Esophagus squamous epithelium (tissue), 5 donors: ENCODE results near the gene NEMF. TPM values are rescaled to one million over a fixed set of nuclear protein-coding genes. Genes with fewer than 3 reads are reported as not detected.
"Not testable (repeated sequence)": the region's sequence is repeated elsewhere in the genome, so short reads cannot be mapped to it uniquely, and the experiment has no call there.

Experiments used
- DNase-seq: peaks from one replicate; lab custom pipeline; 2025; lab: John Stamatoyannopoulos, UW
- H3K27ac ChIP-seq, 4 donors: fragments of 200-600 bp; sonication (generic); one replicate each; pipeline ENCODE4 v1.5.1; 2016 to 2019; ENCODE audit warnings: mild to moderate bottlenecking in 1 of 4
- H3K27me3 ChIP-seq, 4 donors: fragments of 200-600 bp; sonication (generic); 1 replicate in 3 of 4; 2 replicates in 1 of 4; pipeline versions ENCODE4 v1.5.1 to v1.6.0; 2017 to 2021; ENCODE audit warnings: antibody characterized with exemption in 1 of 4
- H3K36me3 ChIP-seq, 3 donors: fragments of 200-600 bp; sonication (generic); one replicate each; pipeline ENCODE4 v1.5.1; 2016 to 2019
- H3K4me1 ChIP-seq, 3 donors: fragments of 200-600 bp; sonication (generic); one replicate each; pipeline ENCODE4 v1.5.1; 2017 to 2019
- H3K4me3 ChIP-seq, 4 donors: fragments of 200-600 bp; sonication (generic); 1 replicate in 3 of 4; 2 replicates in 1 of 4; pipeline ENCODE4 v1.5.1; 2016 to 2019; ENCODE audit warnings: mild to moderate bottlenecking in 2 of 4, moderate library complexity in 1 of 4
- H3K9me3 ChIP-seq, 3 donors: fragments of 200-600 bp; sonication (generic); one replicate each; pipeline ENCODE4 v1.5.1; 2016 to 2019
- CTCF ChIP-seq, 6 experiments: fragments of 450-650 bp in 4 of 6; fragments of 200-600 bp in 2 of 6; sonication (generic) in 2 of 6; IDR thresholded peaks; one replicate each; pipeline ENCODE4 v1.5.1; 2016 to 2019; ENCODE audit warnings: antibody characterized with exemption in 6 of 6, mild to moderate bottlenecking in 4 of 6, moderate library complexity in 4 of 6
- POLR2A ChIP-seq, 4 donors: fragments of 450-650 bp; IDR thresholded peaks; one replicate each; pipeline ENCODE4 v1.6.1; 2017; ENCODE audit warnings: antibody characterized with exemption in 4 of 4, mild to moderate bottlenecking in 4 of 4, moderate library complexity in 3 of 4
- WGBS, 2 donors: methylation state at CpG; one replicate each; pipeline ENCODE4 v1.1.5; 2018; 5-methylcytosine and 5-hydroxymethylcytosine counted together
- intact Hi-C: fragments of 100-400 bp; cut with DNase I; formaldehyde crosslinking; loops from one replicate; pipeline ENCODE4 v1.15.0; 2022
- total RNA-seq, 4 donors: library from RNA; depleted of rRNA; stranded (reverse); fragments of >200 nt; gene quantifications; one replicate each; pipeline ENCODE4 v1.1.0, GENCODE V29; 2016
- donor health status: DM: yes; HTN: yes; CAD: no.

The NEMF gene
- total RNA-seq, 4 donors from 2014 or later = 36.4 to 89.8 (median 59.9) TPM

- DNase-seq = no peak
- intact Hi-C loops = no loop called here
- H3K9me3 ChIP-seq = no peaks in the 10 kb centered on the region
- H3K4me3 ChIP-seq = no peak overlapping the region
- no peak for TF ChIP-seq CTCF (IDR thresholded peaks at IDR 0.05)
- TF ChIP-seq POLR2A (IDR thresholded peaks at IDR 0.05) = no peak
- no peaks in the 10 kb centered on the region for H3K4me1 ChIP-seq
- 100% methylated on average over 2 of the region's 2 CpGs for WGBS, 2 donors
- no peak overlapping the region for H3K27ac ChIP-seq
- no peaks in the 10 kb centered on the region for H3K27me3 ChIP-seq
- peaks cover 13 to 100% (median 65%) of the 10 kb centered on the region in 3 donors for H3K36me3 ChIP-seq
Measured at GRCh38 chr14:49786315-49786714, 66.3 kb downstream of the NEMF start.

GRCh38 chr14:49783394-49784014 is 69.1 kb downstream of the NEMF start:
- TF ChIP-seq POLR2A (IDR thresholded peaks at IDR 0.05) = no peak
- no peak for TF ChIP-seq CTCF (IDR thresholded peaks at IDR 0.05)
- Histone ChIP-seq H3K4me3 (no peak overlapping the region), H3K27me3 (no peaks in the 10 kb centered on the region), H3K27ac (no peak overlapping the region), H3K36me3 (peaks cover 7 to 100% (median 58%) of the 10 kb centered on the region in 3 donors), H3K9me3 (no peaks in the 10 kb centered on the region), H3K4me1 (no peaks in the 10 kb centered on the region)
- 63 to 86% methylated on average over 3 of the region's 3 CpGs for WGBS, 2 donors
- intact Hi-C loops = no loop called here
- no peak for DNase-seq

- not testable (repeated sequence) for H3K4me3 ChIP-seq
- peaks cover 4 to 100% (median 54%) of the 10 kb centered on the region in 3 donors for H3K36me3 ChIP-seq
- WGBS, 2 donors = 84 to 85% methylated on average over 7 of the region's 7 CpGs
Measured at GRCh38 chr14:49781040-49781439, 71.5 kb downstream of the NEMF start.

GRCh38 chr14:49778421-49778820 is 74.2 kb downstream of the NEMF start:
- Histone ChIP-seq H3K36me3 (peaks cover 4 to 100% (median 36%) of the 10 kb centered on the region in 3 donors), H3K27ac (no peak overlapping the region), H3K9me3 (no peaks in the 10 kb centered on the region), H3K4me3 (no peak overlapping the region), H3K27me3 (no peaks in the 10 kb centered on the region), H3K4me1 (no peaks in the 10 kb centered on the region)
- intact Hi-C loops = no loop called here
- DNase-seq = no peak
- no peak for TF ChIP-seq CTCF (IDR thresholded peaks at IDR 0.05)
- TF ChIP-seq POLR2A (IDR thresholded peaks at IDR 0.05) = no peak
- WGBS, 2 donors = 90 to 98% methylated on average over 2 of the region's 2 CpGs

More at GRCh38 chr14:49781040-49781439, 71.5 kb downstream of the NEMF start:
- H3K27ac ChIP-seq, DNase-seq, H3K27me3 ChIP-seq, H3K4me1 ChIP-seq, intact Hi-C loops, H3K9me3 ChIP-seq: not testable (repeated sequence)

- Histone ChIP-seq H3K4me1 (peaks cover 12 to 27% (median 16%) of the 10 kb centered on the region in 3 donors), H3K9me3 (no peaks in the 10 kb centered on the region), H3K36me3 (peaks cover 0 to 75% (median 13%) of the 10 kb centered on the region in 3 donors), H3K27ac (no peak overlapping the region), H3K27me3 (no peaks in the 10 kb centered on the region), H3K4me3 (no peak overlapping the region)
- intact Hi-C loops = no loop called here
- no peak for DNase-seq
- no peak for TF ChIP-seq CTCF (IDR thresholded peaks at IDR 0.05)
- TF ChIP-seq POLR2A (IDR thresholded peaks at IDR 0.05) = no peak
- 81 to 96% methylated on average over 1 of the region's 1 CpG for WGBS, 2 donors
Measured at GRCh38 chr14:49774106-49774505, 78.5 kb downstream of the NEMF start.

- H3K9me3 ChIP-seq, H3K27ac ChIP-seq, DNase-seq, intact Hi-C loops, H3K4me3 ChIP-seq, H3K27me3 ChIP-seq: not testable (repeated sequence)
- Histone ChIP-seq H3K4me1 (peaks cover 12 to 39% (median 19%) of the 10 kb centered on the region in 3 donors), H3K36me3 (peaks cover 0 to 51% (median 0%) of the 10 kb centered on the region in 3 donors)
- WGBS, 2 donors = 89 to 90% methylated on average over 10 of the region's 10 CpGs
Measured at GRCh38 chr14:49771691-49772090, 80.9 kb downstream of the NEMF start.
